ENCODE results near the gene OAS1.
"Not testable (repeated sequence)": the region's sequence is repeated elsewhere in the genome, so short reads cannot be mapped to it uniquely, and the experiment has no call there.

Gene OAS1

GRCh38 chr12:112900298-112901145 lies 6.2 kb upstream of the OAS1 start:
- peak; percentile 51 for DNase-seq (ENCODE audit: low spot score)

GRCh38 chr12:112901271-112901670 lies 5.5 kb upstream of the OAS1 start:
- no peak for DNase-seq (ENCODE audit: low spot score)

- DNase-seq (ENCODE audit: low spot score) = peak; percentile 40
Observed at GRCh38 chr12:112904571-112904970, 2.2 kb upstream of the OAS1 start.

DNA sequence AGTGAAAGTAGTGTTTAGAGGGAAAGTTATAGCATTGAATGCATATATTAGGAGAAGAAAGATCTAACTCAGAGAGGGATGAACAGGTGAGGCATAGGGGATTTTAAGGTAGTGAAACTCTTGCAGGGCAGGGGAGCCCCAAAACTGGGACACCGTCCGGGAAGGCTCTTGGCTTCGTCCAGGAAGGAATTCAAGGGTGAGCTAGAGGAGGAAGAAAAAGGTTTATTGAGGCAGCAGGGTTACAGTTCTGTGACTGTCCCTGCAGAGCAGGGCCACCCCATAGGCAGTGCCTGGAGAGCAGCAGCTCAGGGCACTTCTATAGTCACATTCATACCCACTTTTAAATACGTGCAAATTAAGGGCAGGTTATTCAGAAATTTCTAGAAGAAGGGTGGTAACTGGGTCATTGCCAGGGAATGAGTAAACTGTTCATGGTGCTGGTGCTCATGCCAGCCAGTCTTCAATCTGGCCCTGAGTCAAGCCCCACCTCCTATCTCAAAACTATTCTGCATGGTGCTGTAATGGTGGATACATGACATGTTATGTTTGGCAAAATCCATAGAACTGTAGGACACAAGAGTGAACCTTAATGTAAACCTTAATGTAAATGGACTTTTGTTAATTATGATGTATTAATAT lies 1.2 kb upstream of the OAS1 start:
- peak; percentile 2 for DNase-seq (ENCODE audit: low spot score)

- no peak for DNase-seq (ENCODE audit: low spot score)
Observed at GRCh38 chr12:112907415-112908157, 824 bp downstream of the OAS1 start.

DNA sequence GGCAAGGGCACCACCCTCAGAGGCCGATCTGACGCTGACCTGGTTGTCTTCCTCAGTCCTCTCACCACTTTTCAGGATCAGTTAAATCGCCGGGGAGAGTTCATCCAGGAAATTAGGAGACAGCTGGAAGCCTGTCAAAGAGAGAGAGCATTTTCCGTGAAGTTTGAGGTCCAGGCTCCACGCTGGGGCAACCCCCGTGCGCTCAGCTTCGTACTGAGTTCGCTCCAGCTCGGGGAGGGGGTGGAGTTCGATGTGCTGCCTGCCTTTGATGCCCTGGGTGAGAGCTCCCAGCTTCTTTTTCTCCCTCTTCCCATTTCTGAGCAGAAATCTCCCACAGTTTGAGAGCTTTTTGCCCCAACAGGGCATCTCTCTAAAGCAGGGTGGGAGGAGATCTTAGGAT lies 1.8 kb downstream of the OAS1 start:
- peak; percentile 27 for DNase-seq (ENCODE audit: low spot score)

DNA sequence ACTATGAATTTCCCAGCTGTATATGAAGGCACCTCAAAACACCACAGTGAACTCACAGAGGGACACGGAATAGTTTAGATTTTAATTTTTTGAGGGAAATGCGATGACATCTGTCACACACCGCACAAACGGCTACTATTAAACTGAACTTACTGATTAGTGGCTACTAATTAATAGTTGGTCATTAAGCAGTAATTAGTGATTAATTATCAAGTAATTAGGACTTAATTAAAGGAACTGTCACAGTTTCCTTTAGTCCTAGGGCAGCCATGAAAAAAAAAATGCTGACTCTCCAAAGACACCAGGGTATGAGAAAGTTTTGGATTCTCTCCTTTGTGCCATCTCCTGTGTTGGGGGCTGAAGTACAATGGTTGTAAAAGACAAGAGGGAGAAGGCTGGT lies 2.9 kb downstream of the OAS1 start:
- DNase-seq (ENCODE audit: low spot score) = no peak

DNA sequence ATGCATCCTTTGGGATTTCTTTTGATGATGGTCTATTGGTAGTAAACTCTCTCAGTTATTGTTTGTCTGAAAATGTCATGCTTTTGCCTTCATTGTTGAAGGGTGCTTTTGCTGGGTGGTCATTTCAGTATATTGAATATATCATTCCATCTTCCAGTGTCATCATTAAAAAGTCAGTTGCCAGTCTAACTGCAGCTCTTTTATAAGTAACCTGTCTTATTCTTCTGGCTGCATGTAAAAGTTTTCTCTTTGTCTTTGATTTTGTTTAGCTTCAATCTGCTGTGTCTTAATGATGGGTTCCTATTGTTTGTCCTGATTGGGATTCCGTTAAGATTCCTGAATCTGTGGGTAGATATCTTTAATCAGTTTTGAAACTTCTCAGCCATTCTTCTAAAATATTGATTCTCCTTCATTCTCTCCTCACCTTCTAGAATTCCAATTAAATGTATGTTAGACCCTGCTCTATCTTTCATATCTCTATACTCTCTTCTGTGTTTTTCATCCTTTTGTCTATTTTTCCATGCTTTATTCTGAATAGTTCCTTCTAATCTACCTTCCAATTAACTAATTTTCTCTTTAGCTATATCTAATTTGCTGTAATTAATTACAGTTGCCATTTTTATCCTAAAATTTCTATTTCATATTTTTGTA lies 6.4 kb downstream of the OAS1 start:
- no peak for DNase-seq (ENCODE audit: low spot score)

DNA sequence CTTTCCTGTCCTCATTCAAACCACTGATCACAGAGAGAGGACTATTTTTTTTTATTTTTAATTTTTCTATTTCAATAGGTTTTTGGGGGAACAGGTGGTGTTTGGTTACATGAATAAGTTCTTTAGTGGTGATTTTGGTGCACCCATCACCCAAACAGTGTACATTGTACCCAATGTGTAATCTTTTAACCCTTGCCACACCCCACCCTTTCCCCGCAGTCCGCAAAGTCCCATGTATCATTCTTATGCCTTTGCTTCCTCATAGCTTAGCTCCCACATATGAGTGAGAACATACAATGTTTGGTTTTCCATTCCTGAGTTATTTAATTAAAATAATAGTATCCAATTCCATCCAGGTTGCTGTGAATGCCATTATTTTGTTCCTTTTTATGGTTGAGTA lies 7.1 kb downstream of the OAS1 start:
- not testable (repeated sequence) for DNase-seq (ENCODE audit: low spot score)

GRCh38 chr12:112916270-112916669 lies 9.5 kb downstream of the OAS1 start:
- DNase-seq (ENCODE audit: low spot score) = no peak

GRCh38 chr12:112919121-112919520 lies 12.4 kb downstream of the OAS1 start:
- no peak for DNase-seq (ENCODE audit: low spot score)

DNA sequence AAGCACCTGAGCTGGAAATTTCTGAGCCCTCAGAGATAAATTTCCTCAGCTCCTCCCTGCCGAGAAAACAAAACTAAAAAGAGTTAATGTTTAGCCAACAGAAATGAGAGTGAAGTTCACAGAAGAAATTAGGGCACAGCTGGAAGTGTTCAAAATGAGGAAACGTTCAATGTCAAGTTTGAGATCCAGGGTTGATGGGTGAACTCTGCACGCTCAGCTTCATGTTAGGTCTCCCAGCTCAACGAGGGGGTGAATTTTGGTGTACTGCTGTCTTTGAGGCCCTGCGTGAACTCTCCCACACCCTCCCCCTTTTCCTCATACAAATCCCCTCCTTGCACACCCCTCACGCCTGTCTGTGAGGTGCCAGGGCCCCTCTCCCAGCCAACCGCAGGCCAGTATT lies 18.2 kb downstream of the OAS1 start:
- DNase-seq (ENCODE audit: low spot score) = no peak

GRCh38 chr12:112926416-112927033 lies 19.8 kb downstream of the OAS1 start:
- DNase-seq (ENCODE audit: low spot score) = not testable (repeated sequence)

DNA sequence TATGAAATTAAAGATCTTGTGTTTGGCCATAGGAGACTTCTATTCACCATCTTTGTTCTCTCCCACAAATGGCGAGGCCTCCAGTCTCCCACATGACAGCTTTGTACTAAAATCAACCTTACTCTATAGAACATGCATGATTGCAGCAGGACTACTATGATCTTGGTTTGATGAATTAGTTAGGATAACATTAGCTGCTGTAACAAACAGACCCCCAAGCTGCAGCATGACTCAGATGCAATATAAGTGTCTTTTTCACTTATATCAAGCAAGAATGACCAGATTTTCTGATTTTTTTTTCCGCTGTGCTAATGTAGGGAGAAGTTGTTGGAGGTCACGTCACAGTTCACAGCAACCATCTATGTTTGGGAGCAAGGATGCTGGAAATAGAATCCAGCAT lies 20.7 kb downstream of the OAS1 start:
- no peak for DNase-seq (ENCODE audit: low spot score)

DNA sequence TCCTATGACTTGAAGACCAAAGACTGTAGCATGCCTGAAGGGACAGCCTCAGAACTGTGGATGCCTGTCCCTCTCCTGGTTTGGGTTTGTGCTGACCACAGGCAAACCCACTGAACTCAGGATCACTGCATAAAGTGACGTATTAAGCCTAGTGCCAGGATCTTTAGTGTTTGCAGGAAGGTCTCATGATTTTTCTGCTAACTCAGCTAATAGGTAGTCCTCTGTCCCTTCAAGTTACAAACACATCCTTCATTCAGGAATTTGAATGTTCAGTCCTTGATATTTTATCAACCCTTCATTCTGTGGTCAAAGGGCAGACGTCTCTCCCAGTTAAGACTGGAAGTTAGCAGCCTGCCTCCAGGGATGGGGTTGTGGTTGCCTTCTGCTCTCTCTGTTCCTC lies 21.2 kb downstream of the OAS1 start:
- no peak for DNase-seq (ENCODE audit: low spot score)

- no peak for DNase-seq (ENCODE audit: low spot score)
Observed at GRCh38 chr12:112928978-112929377, 22.2 kb downstream of the OAS1 start.

- no peak for DNase-seq (ENCODE audit: low spot score)
Observed at GRCh38 chr12:112929715-112930114, 23.0 kb downstream of the OAS1 start.

DNA sequence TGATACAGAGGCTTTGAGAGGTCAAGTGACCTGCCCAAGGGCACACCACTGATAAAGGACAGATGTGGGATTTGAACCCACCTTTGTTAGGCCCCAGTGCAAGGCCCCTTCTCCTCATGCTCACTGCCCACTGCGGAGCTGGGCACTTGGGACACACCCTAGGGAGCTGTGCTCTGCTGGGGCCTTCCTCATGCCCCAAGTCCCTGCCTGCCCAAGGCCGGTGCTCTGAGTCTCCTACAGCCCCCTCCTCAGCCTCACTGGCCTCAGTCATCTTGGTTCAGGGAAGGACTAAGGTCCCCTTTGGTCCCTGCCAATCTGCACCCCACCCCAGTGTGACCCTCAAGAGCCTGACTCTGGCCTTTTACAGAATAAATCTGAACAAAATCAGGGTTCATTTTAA lies 23.6 kb downstream of the OAS1 start:
- no peak for DNase-seq (ENCODE audit: low spot score)

DNA sequence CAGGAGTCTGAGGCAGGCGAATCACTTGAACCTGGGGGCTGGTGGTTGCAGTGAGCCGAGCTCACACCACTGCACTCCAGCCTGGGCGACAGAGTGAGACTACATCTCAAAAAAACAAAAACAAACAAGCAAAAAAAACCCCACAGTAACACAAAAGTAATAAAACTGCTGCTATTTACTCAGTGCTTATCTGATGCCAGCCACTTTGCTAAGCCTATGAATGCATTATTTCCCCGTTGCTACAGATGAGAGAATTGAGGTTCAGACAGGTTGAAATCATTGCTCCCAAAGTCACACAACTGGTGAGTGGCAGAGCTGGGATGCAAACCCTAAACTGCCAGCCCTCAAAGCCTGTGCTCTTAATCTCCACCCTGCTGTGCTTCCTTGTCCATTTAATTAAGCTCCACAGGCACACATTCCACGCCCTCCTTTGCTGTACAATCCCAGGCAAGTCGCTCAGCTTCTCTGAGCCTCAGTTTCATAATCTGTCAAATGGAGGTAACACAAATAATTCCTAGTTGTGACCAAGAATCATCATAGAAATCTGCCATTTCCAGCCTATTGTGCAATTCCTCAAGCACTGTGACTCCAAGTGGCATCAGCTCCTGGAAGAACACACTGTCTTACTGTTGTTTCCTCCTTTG lies 25.8 kb downstream of the OAS1 start:
- DNase-seq (ENCODE audit: low spot score) = no peak

DNA sequence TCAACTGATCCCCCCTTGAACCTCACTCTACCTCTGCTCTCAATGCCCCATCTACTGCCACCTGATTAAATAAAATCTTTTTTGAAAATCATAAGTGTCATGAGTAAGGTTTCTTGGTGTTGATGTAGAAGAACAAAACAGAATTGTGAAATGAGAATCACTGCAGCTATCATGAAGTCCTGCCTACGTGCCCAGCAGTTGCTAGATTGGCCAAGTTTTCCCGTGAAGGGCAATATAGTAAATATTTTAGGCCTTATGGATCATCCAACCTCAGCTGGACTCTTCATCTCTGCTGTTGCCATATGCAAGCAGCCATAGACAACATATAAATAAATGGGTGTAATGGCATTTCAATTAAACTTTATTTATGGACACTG lies 26.4 kb downstream of the OAS1 start:
- no peak for DNase-seq (ENCODE audit: low spot score)

DNA sequence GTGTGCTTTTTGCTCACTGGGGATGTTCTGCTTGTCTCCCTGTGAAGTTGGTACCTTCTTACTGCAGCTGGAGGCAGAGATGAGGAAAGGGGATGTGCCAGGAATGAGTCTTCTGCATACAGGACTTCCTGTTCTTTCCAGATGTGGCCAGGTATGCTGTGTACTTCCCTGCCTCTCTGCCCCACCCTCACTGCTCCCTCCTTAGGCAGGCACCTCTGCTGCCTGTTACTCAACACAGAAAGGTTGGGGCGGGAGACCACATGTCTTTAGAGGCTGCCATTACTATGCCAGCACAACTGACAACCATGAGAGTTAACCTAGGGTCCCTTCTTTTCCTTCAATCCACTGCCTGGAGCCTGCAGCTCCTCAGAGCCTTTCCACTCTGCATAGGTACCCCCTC lies 29.5 kb downstream of the OAS1 start:
- no peak for DNase-seq (ENCODE audit: low spot score)

DNA sequence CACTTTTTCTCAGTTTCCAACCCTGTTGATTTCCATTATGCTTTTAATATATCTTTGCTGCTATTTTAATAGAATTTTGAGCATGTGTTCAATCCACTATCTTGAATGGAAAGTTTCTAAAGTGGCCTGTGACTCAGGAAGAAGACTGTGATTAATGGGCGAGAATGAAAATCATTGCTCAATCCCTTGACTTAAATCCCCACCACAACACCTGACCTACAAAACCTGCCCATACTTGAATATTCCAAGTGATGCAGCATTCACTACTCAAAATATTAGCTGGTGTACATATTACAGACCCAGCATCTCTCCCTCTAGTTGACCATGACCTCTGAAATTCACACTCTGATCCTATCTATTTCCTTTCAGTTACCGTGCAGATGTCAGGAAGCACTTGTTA lies 30.2 kb downstream of the OAS1 start:
- DNase-seq (ENCODE audit: low spot score) = no peak
